ENCODE measurements around the gene AGT.

AGT gene

DNA sequence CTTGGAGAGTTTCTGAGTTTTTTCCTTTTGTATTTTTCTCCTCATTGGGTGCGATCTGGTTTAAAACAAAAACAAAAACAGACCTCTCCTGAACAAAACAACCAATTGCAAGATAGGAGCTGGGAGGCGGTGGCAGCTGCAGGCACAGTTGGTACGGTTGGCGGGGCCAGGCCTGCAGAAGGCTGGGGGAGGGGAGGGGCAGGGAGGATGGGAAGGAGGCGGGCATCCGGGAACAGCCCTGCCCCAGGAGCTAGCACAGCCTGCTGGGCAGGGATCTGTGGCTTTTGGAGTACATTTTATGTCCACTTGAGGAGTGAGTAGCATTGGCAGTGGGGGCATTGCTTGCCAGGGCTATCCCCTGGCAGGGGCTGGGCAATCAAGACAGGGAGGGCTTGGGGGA lies 38.5 kb upstream of the AGT start:
- Histone ChIP-seq H3K4me1 (ENCODE audit: control insufficient read depth, insufficient read depth, low read length) (peaks cover 10% of the 10 kb centered on the region), H3K27ac (ENCODE audit: low read length) (no peak overlapping the region), H3K9ac (ENCODE audit: low read length in 2 of 2) (no peak overlapping the region), H3K4me3 (ENCODE audit: low read length in 2 of 2) (no peak overlapping the region), H3K36me3 (ENCODE audit: control insufficient read depth in 2 of 2, insufficient read depth in 2 of 2, low read length in 2 of 2) (no peaks in the 10 kb centered on the region), H3K27me3 (ENCODE audit: control insufficient read depth in 1 of 2, insufficient read depth in 2 of 2, low read length in 2 of 2) (no peaks in the 10 kb centered on the region), H3K9me3 (ENCODE audit: control insufficient read depth in 2 of 2, low read length in 2 of 2) (no peaks in the 10 kb centered on the region)

GRCh38 chr1:230750986-230751625 lies 37.2 kb upstream of the AGT start:
- Histone ChIP-seq H3K27me3 (ENCODE audit: control insufficient read depth in 1 of 2, insufficient read depth in 2 of 2, low read length in 2 of 2) (no peaks in the 10 kb centered on the region), H3K9ac (ENCODE audit: low read length in 2 of 2) (no peak overlapping the region), H3K4me3 (ENCODE audit: low read length in 2 of 2) (no peak overlapping the region), H3K9me3 (ENCODE audit: control insufficient read depth in 2 of 2, low read length in 2 of 2) (no peaks in the 10 kb centered on the region), H3K36me3 (ENCODE audit: control insufficient read depth in 2 of 2, insufficient read depth in 2 of 2, low read length in 2 of 2) (no peaks in the 10 kb centered on the region), H3K27ac (ENCODE audit: low read length) (no peak overlapping the region), H3K4me1 (ENCODE audit: control insufficient read depth, insufficient read depth, low read length) (peaks cover 10% of the 10 kb centered on the region)

- Histone ChIP-seq H3K9ac (ENCODE audit: low read length in 2 of 2) (no peak overlapping the region), H3K4me1 (ENCODE audit: control insufficient read depth, insufficient read depth, low read length) (peaks cover 10% of the 10 kb centered on the region), H3K36me3 (ENCODE audit: control insufficient read depth in 2 of 2, insufficient read depth in 2 of 2, low read length in 2 of 2) (no peaks in the 10 kb centered on the region), H3K27me3 (ENCODE audit: control insufficient read depth in 1 of 2, insufficient read depth in 2 of 2, low read length in 2 of 2) (no peaks in the 10 kb centered on the region), H3K4me3 (ENCODE audit: low read length in 2 of 2) (no peak overlapping the region), H3K9me3 (ENCODE audit: control insufficient read depth in 2 of 2, low read length in 2 of 2) (no peaks in the 10 kb centered on the region), H3K27ac (ENCODE audit: low read length) (no peak overlapping the region)
These were observed 36.7 kb upstream of the AGT start for GRCh38 chr1:230750576-230750975.

GRCh38 chr1:230749635-230750034 lies 35.7 kb upstream of the AGT start:
- H3K9ac ChIP-seq (ENCODE audit: low read length in 2 of 2), result no peak overlapping the region
- H3K27ac ChIP-seq (ENCODE audit: low read length), result no peak overlapping the region
- H3K27me3 ChIP-seq (ENCODE audit: control insufficient read depth in 1 of 2, insufficient read depth in 2 of 2, low read length in 2 of 2), result no peaks in the 10 kb centered on the region
- no peak overlapping the region for H3K4me3 ChIP-seq (ENCODE audit: low read length in 2 of 2)
- H3K9me3 ChIP-seq (ENCODE audit: control insufficient read depth in 2 of 2, low read length in 2 of 2), result no peaks in the 10 kb centered on the region
- H3K4me1 ChIP-seq (ENCODE audit: control insufficient read depth, insufficient read depth, low read length), result peaks cover 10% of the 10 kb centered on the region
- no peaks in the 10 kb centered on the region for H3K36me3 ChIP-seq (ENCODE audit: control insufficient read depth in 2 of 2, insufficient read depth in 2 of 2, low read length in 2 of 2)

- Histone ChIP-seq H3K4me3 (ENCODE audit: low read length in 2 of 2) (no peak overlapping the region), H3K4me1 (ENCODE audit: control insufficient read depth, insufficient read depth, low read length) (peaks cover 10% of the 10 kb centered on the region), H3K36me3 (ENCODE audit: control insufficient read depth in 2 of 2, insufficient read depth in 2 of 2, low read length in 2 of 2) (no peaks in the 10 kb centered on the region), H3K27ac (ENCODE audit: low read length) (no peak overlapping the region), H3K27me3 (ENCODE audit: control insufficient read depth in 1 of 2, insufficient read depth in 2 of 2, low read length in 2 of 2) (no peaks in the 10 kb centered on the region), H3K9me3 (ENCODE audit: control insufficient read depth in 2 of 2, low read length in 2 of 2) (no peaks in the 10 kb centered on the region), H3K9ac (ENCODE audit: low read length in 2 of 2) (no peak overlapping the region)
These were observed 35.2 kb upstream of the AGT start for GRCh38 chr1:230749150-230749549.

DNA sequence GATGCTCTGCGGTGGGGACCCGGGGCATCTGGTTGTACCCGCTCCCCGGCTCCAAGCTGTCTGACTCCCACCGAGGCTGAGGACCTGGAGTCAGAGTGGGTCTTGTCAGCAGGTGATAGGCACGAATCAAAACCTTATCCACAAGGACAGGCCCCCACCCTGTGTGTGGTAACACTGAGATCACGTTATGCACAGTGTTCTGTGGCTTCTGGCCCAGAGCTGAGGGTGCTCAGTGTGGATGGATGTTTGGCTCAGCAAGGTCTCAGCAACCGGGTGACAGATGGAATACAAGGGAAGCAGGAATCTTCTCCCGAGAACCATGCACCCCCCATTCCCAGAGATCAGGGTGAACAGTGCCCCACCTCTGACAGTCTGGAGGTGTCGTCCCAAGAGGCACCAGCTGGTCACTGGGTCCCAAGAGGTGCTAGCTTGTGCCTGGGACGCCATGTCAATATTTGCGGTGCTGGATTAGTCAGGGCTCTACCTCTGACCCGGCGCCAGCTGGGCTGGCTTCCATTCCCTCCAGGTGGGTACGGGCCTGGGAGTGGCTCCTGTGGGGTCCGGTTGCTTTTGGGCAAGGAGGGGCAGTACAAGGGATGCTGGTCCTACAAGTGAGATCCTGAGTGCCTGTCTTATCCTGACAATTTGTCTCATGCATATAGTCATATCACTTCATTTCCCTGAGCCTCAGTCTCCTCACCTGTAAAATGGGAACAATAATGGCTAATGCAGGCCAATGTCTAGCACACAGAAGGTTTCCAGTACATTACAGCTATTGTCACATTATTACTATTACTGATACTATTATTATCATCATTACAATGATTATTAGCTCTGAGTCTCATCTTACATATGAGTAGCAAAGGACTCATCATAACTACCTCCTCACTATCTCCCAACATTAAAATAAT lies 34.2 kb upstream of the AGT start:
- H3K9ac ChIP-seq (ENCODE audit: low read length in 2 of 2), result no peak overlapping the region
- H3K27ac ChIP-seq (ENCODE audit: low read length), result no peak overlapping the region
- no peak overlapping the region for H3K4me3 ChIP-seq (ENCODE audit: low read length in 2 of 2)

DNA sequence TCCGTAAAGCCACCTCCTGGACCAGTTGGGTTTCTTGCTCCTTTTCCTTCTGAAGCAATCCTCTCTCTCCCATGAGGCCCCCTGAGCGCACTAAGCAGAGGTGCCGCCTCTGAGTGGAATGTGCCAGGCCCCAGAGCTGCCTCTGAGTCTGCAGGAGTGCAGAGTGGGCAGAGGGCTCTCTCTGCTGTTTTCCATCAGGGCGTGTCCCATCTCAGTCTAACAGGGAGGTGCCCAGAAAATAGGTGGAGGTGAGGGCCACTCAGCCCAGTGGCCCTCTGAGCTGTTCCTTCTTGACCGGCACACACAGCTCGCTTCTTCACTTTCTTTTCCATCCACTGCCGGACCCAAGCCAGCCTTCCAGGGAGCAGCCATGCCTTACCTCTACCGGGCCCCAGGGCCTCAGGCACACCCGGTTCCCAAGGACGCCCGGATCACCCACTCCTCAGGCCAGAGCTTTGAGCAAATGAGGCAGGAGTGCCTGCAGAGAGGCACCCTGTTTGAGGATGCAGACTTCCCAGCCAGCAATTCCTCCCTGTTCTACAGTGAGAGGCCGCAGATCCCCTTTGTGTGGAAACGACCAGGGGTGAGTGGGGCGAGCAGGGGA lies 33.3 kb upstream of the AGT start, which contains the start of gene CAPN9:
TSS of gene CAPN9 (plus strand) at position 262 of the 604 bp plus-strand sequence. CDS start at position 371, 109 bp downstream.
- Histone ChIP-seq H3K4me3 (ENCODE audit: low read length in 2 of 2) (no peak within 1 kb of the TSS), H3K27ac (ENCODE audit: low read length) (no peak within 1 kb of the TSS), H3K9me3 (ENCODE audit: control insufficient read depth in 2 of 2, low read length in 2 of 2) (no peaks in the 10 kb centered on the region), H3K9ac (ENCODE audit: low read length in 2 of 2) (no peak within 1 kb of the TSS), H3K27me3 (ENCODE audit: control insufficient read depth in 1 of 2, insufficient read depth in 2 of 2, low read length in 2 of 2) (no peaks in the 10 kb centered on the region), H3K36me3 (ENCODE audit: control insufficient read depth in 2 of 2, insufficient read depth in 2 of 2, low read length in 2 of 2) (no peaks in the 10 kb centered on the region), H3K4me1 (ENCODE audit: control insufficient read depth, insufficient read depth, low read length) (no peaks in the 10 kb centered on the region)

More for the DNA sequence above, 34.2 kb upstream of the AGT start:
- H3K4me1 ChIP-seq (ENCODE audit: control insufficient read depth, insufficient read depth, low read length), result peaks cover 1% of the 10 kb centered on the region
- H3K36me3 ChIP-seq (ENCODE audit: control insufficient read depth in 2 of 2, insufficient read depth in 2 of 2, low read length in 2 of 2), result no peaks in the 10 kb centered on the region
- no peaks in the 10 kb centered on the region for H3K9me3 ChIP-seq (ENCODE audit: control insufficient read depth in 2 of 2, low read length in 2 of 2)
- no peaks in the 10 kb centered on the region for H3K27me3 ChIP-seq (ENCODE audit: control insufficient read depth in 1 of 2, insufficient read depth in 2 of 2, low read length in 2 of 2)

GRCh38 chr1:230746617-230747016 lies 32.7 kb upstream of the AGT start:
- no peaks in the 10 kb centered on the region for H3K4me1 ChIP-seq (ENCODE audit: control insufficient read depth, insufficient read depth, low read length)
- H3K9ac ChIP-seq (ENCODE audit: low read length in 2 of 2), result no peak overlapping the region
- no peak overlapping the region for H3K27ac ChIP-seq (ENCODE audit: low read length)
- H3K9me3 ChIP-seq (ENCODE audit: control insufficient read depth in 2 of 2, low read length in 2 of 2), result no peaks in the 10 kb centered on the region
- no peak overlapping the region for H3K4me3 ChIP-seq (ENCODE audit: low read length in 2 of 2)
- H3K27me3 ChIP-seq (ENCODE audit: control insufficient read depth in 1 of 2, insufficient read depth in 2 of 2, low read length in 2 of 2), result no peaks in the 10 kb centered on the region
- no peaks in the 10 kb centered on the region for H3K36me3 ChIP-seq (ENCODE audit: control insufficient read depth in 2 of 2, insufficient read depth in 2 of 2, low read length in 2 of 2)

DNA sequence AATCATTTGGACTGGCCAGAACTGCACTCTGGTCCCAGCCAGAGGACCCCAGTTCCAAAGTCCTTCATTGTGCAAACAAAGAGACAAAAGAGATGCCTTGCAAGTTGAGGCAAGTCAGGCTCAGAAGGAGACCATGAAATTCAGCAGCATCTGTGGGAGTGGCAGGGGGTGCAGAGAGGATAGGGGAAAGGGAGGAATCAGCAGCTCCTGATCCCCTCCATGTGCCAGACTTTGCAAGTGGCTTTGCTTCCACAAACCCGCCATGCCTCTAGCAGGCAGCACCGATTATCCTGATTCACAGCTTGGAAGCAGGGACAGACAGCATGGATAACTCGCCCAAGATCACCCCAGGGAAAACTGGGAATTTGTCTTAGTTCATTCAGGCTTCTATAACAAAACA lies 31.1 kb upstream of the AGT start:
- Histone ChIP-seq H3K4me3 (ENCODE audit: low read length in 2 of 2) (no peak overlapping the region), H3K4me1 (ENCODE audit: control insufficient read depth, insufficient read depth, low read length) (no peaks in the 10 kb centered on the region), H3K36me3 (ENCODE audit: control insufficient read depth in 2 of 2, insufficient read depth in 2 of 2, low read length in 2 of 2) (no peaks in the 10 kb centered on the region), H3K9me3 (ENCODE audit: control insufficient read depth in 2 of 2, low read length in 2 of 2) (no peaks in the 10 kb centered on the region), H3K9ac (ENCODE audit: low read length in 2 of 2) (no peak overlapping the region), H3K27ac (ENCODE audit: low read length) (no peak overlapping the region), H3K27me3 (ENCODE audit: control insufficient read depth in 1 of 2, insufficient read depth in 2 of 2, low read length in 2 of 2) (peaks cover 0 to under 1% of the 10 kb centered on the region in 2 donors)

DNA sequence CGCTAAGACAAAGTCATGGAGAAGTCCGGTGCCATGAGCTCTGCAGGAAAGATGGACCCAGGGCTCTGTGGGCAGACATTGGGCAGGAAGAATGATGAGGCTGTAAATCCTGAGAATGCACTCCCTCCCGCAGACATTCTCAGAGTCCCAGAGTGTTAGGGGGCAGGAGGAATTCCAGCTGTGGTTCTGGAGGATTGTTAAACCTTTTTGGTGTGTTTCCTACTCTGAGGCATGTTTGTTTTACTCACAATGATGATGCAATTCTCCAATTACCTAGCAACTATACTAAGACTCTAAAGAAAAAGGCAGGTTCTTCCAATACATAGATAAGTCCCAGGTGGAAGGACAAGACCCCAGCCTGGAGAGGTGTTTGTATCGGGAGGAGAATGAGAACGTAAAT lies 30.5 kb upstream of the AGT start:
- no peak overlapping the region for H3K9ac ChIP-seq (ENCODE audit: low read length in 2 of 2)
- H3K4me3 ChIP-seq (ENCODE audit: low read length in 2 of 2), result no peak overlapping the region
- H3K27ac ChIP-seq (ENCODE audit: low read length), result no peak overlapping the region
- H3K36me3 ChIP-seq (ENCODE audit: control insufficient read depth in 2 of 2, insufficient read depth in 2 of 2, low read length in 2 of 2), result no peaks in the 10 kb centered on the region
- H3K4me1 ChIP-seq (ENCODE audit: control insufficient read depth, insufficient read depth, low read length), result no peaks in the 10 kb centered on the region
- peaks cover 0 to 2% of the 10 kb centered on the region in 2 donors for H3K27me3 ChIP-seq (ENCODE audit: control insufficient read depth in 1 of 2, insufficient read depth in 2 of 2, low read length in 2 of 2)
- H3K9me3 ChIP-seq (ENCODE audit: control insufficient read depth in 2 of 2, low read length in 2 of 2), result no peaks in the 10 kb centered on the region

Data from stomach smooth muscle (tissue), 2 donors.